Stromal cell of bone marrow (primary cell): ENCODE results near the gene SF3B4.
"Not testable (repeated sequence)": the region's sequence is repeated elsewhere in the genome, so short reads cannot be mapped to it uniquely, and the experiment has no call there.

Experiments
- DNase-seq: peaks from one replicate; pipeline ENCODE4 v3.0.0-alpha.2; 2012; ENCODE audit warnings: low read depth

The SF3B4 gene, protein sequence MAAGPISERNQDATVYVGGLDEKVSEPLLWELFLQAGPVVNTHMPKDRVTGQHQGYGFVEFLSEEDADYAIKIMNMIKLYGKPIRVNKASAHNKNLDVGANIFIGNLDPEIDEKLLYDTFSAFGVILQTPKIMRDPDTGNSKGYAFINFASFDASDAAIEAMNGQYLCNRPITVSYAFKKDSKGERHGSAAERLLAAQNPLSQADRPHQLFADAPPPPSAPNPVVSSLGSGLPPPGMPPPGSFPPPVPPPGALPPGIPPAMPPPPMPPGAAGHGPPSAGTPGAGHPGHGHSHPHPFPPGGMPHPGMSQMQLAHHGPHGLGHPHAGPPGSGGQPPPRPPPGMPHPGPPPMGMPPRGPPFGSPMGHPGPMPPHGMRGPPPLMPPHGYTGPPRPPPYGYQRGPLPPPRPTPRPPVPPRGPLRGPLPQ

GRCh38 chr1:149927563-149928400, at the start of gene SF3B4:
Gene SF3B4, minus strand, starts transcription at chr1:149927803. Its CDS starts 44 bp downstream, at chr1:149927759.
- peak; percentile 85 for DNase-seq

- DNase-seq: no peak
Measured at GRCh38 chr1:149977345-149977744, 49.7 kb upstream of the SF3B4 start.

DNA sequence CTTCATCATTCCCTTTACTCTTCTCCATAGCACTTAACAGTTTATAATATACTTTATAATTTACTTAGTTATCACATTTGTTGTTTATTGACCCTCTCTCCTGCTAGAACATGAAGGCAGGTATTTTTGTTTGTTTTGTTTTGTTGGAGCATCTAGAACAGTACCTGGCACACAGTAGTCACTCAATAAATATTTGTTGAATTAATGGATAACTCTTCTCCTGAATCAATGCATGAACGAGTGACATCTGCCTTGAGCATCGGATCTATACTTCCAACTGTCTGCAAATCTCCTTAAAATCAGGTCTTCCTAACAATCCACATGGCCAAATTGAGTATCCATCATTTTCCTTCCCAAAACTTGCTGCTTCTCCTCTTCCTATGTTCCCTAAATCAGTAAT, 44.9 kb upstream of the SF3B4 start:
- DNase-seq: no peak

DNA sequence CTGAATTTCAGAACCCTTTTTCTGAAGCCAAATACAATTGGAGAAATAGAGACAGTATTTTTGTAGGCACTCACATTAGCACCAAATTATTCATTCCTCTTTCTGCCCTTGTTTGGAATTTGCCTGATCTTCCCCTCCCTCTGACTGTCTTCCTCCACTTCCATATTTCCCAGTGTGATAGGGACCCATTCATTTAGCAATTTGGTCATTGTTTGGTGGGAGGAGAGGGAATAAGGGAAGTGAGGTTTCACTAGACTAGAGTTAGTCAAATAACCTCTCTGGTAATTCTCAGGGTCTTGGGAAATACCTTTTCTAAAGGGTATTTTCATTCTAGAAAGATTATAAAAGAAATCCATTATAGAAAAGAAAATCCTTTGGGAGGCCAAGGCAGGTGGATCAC, 40.0 kb upstream of the SF3B4 start:
- DNase-seq: no peak

GRCh38 chr1:149967041-149967440, 39.4 kb upstream of the SF3B4 start:
- no peak for DNase-seq

GRCh38 chr1:149966405-149966804, 38.8 kb upstream of the SF3B4 start:
- no peak for DNase-seq

- DNase-seq: no peak
Measured at GRCh38 chr1:149965440-149965839, 37.8 kb upstream of the SF3B4 start.

DNA sequence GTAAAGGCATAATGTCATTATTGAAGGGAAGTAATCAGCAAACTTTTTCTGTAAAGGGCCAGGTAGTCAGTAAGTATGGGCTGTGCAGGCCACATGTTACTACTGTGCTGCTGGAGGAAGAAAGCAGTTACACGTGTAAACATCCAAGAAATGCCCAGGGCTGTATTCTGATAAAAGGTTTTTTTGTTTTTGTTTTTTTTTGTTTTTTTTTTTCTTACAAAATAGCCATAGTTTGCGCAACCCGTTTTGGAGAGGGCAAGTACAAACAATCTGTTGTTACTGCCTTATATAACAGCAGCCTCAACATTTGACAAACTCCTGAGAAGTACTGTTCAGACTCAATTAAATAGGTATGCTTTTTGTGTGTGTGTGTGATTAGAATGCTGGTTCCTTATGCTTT, 35.8 kb upstream of the SF3B4 start:
- DNase-seq: no peak

DNA sequence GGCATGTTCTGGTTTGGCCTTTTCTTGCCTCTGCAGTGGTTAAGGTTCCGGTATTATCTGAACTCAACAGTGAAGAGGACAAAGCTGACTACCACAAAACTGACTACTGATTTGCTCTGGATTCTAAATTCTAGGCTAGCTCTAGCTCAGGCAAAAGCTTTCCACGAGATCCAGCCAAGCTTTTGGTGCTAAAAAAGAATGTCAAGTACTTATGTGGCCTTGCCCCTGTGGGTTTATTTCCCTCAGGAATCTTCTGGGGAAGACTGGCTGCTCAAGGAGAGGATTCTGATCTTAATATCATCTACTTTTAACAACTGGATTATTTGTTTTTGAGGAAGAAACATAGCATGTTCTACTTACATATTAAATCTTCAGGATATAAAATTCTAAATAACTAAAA, 35.1 kb upstream of the SF3B4 start:
- DNase-seq: no peak

GRCh38 chr1:149962039-149962647, 34.5 kb upstream of the SF3B4 start:
- peak; percentile 65 for DNase-seq

GRCh38 chr1:149957548-149957947, 29.9 kb upstream of the SF3B4 start:
- not testable (repeated sequence) for DNase-seq

DNA sequence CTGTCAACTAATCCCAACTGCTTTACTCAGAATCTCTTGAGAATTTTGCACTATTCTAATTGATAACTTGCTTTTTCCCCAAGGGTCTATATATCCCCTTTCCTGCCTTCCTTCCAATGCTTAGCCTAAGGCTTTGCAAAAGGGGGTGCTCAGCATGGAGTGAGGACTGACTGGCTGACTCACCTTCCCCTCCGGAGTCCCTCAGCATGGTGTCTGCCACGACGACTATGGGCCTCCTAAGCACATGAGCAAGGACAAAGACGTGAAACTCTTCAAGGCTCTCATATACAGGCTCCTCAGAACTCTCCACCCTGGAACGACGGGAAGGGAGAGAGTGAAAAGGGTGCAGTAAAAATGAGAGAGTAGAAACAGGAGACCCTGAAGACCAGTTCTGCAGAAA, 22.3 kb upstream of the SF3B4 start:
- no peak for DNase-seq

GRCh38 chr1:149945206-149945605, 17.6 kb upstream of the SF3B4 start:
- no peak for DNase-seq

DNA sequence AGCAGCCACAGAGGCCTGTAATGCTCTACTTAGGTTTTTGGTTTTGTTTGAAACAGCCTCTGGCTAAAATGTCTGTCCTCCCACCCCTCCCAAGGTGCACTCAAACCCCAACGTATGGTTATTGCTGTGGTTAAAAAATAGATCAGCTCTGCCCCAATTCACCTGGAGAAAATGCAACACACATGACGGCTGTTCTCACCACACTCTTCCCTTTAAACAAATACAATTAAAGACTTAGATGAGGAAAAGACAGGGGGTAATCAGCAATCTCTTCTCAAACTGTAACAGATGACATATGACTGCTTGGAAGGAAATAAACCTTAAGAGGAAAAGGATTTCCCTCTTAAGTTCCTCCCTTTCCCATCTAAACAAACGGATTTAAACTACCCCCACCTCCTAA, 15.3 kb upstream of the SF3B4 start:
- no peak for DNase-seq

DNA sequence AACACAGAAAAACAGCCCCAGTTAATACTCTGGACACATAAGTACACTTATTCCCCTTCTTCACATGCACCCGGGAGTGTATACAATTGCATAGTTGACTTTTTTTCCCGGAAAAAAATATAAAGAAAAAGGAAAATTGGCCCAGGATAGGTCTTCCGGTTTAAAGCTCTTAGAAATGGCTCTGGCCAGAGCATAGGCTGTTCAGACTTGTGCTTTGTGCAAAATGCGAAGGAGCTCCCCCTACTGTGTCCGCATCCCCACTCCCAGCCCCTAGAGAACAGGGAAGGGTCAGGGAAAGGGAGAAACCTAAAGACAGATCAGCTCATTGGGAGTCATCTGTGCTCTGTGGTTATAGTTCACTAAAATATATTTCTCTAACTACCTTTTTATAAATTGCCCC, 14.6 kb upstream of the SF3B4 start:
- DNase-seq: peak; percentile 23

- DNase-seq: no peak
Measured at GRCh38 chr1:149940427-149940826, 12.8 kb upstream of the SF3B4 start.

- not testable (repeated sequence) for DNase-seq
Measured at GRCh38 chr1:149938668-149939003, 11.0 kb upstream of the SF3B4 start.

DNA sequence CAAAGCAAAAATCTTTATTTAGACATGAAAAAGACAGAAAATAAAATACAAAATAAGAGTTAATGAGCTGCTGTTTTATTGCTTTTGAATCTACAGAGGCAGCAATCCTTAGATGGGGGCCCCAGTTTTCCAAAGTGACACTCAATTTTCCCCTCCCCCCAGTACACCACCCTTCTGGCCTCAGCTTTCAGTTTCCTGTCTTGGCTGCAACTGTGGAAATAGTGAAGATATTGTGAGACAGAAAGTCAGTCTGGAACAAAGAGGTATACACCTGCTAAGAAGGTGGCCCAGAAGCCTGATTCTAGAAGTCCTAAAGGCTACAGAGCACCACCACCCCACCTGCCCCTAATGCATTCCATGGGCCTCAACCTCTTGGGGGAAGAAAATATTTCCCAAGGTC, 10.2 kb upstream of the SF3B4 start:
- DNase-seq: no peak

DNA sequence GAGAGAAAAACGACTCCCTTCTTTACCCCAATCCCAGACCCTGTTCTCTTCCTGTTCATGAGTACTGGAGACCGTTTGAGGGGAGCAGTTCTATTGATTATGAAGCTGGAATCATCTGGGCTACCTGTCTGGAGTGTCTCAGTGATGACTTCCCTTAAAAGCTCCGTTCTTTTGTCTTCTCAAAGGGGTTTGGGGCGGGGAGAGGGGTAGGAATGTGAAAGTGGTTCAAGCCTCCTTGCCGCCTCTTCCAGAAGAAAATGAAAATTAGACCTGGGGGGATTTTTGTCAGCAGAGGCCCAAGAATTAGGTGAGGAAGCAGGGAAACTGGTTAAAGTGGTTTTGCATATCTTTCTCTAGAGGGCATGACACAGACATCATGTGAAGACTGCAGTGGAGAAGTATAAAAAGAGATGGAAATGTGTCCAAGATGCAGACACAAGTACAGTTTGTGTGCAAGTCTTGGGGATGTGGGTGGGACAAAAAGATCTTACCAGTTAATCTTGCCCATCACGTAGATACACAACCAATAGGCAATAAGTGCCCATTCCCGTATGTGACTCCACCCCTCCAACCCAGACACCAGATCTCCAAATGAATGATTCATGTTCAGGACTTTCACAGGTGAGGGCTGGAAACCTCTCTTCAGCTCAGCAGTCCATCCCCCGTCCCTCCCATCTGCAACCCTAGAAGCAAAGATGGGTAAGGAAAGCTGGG, 9.5 kb upstream of the SF3B4 start:
- DNase-seq: peak; percentile 47

GRCh38 chr1:149936170-149936991, 8.8 kb upstream of the SF3B4 start, which contains the start of gene MTMR11:
Gene MTMR11, minus strand, starts transcription at chr1:149936879. Its CDS starts 232 bp downstream, at chr1:149936647.
- peak; percentile 35 for DNase-seq

- no peak for DNase-seq
Measured at GRCh38 chr1:149934356-149934755, 6.8 kb upstream of the SF3B4 start.
